SK-N-SH (cell line): ENCODE data around the gene DCTN3. TPM values are rescaled to one million over a fixed set of nuclear protein-coding genes. Genes with fewer than 3 reads are reported as not detected.

ENCODE experiments used
- CTCF ChIA-PET: fragments of 300-600, 350-600 bp; formaldehyde crosslinking; extraction: SDS; loops from one replicate; lab custom pipeline; 2021; lab: Yijun Ruan, JAX
- POLR2A ChIA-PET: fragments of 350-600 bp; sonication (Branson Sonifier 250); formaldehyde crosslinking; extraction: SDS; loops from one replicate; lab custom pipeline; 2020; ENCODE audit warnings: antibody characterized with exemption, inconsistent platforms; lab: Yijun Ruan, JAX
- DNase-seq: peaks from one replicate; pipeline ENCODE4 v3.0.0; 2012
- H2AFZ ChIP-seq: fragments of 200-600 bp; sonication (generic); 2 replicates; pipeline ENCODE4 v1.8.1; 2016; ENCODE audit warnings: antibody characterized with exemption, mild to moderate bottlenecking, low read depth
- H3F3A ChIP-seq: fragments of 200-600 bp; sonication (generic); replicated peaks from 2 replicates; pipeline ENCODE3; 2016; ENCODE audit warnings: antibody characterized with exemption, mild to moderate bottlenecking; ENCODE audit not compliant: insufficient read depth
- H3K27ac ChIP-seq, 2 experiments: fragments of 200-500 bp in 1 of 2; fragments of 200-600 bp in 1 of 2; sonication (Bioruptor generic) in 1 of 2; sonication (generic), shearing (Covaris generic) in 1 of 2; 2 replicates each; pipeline versions ENCODE4 v1.5.1 to v1.6.1; 2014 to 2016; ENCODE audit warnings: low read depth in 2 of 2, inconsistent platforms in 1 of 2, low read length in 1 of 2, mild to moderate bottlenecking in 1 of 2, mixed read lengths in 1 of 2
- H3K27me3 ChIP-seq: fragments of 200-600 bp; sonication (generic), shearing (Covaris generic); 2 replicates; pipeline ENCODE4 v1.6.1; 2016; ENCODE audit warnings: mixed run types; ENCODE audit not compliant: insufficient read depth
- H3K36me3 ChIP-seq, 2 experiments: fragments of 200-500 bp in 1 of 2; fragments of 200-600 bp in 1 of 2; sonication (Bioruptor generic) in 1 of 2; sonication (generic) in 1 of 2; replicated peaks in 1 of 2; 2 replicates each; pipeline versions ENCODE3 to v1.5.1; 2014 to 2016; ENCODE audit warnings: low read length in 1 of 2, mild to moderate bottlenecking in 1 of 2; ENCODE audit not compliant: insufficient read depth in 2 of 2, control insufficient read depth in 1 of 2
- H3K4me1 ChIP-seq, 2 experiments: fragments of 200-500 bp in 1 of 2; fragments of 200-600 bp in 1 of 2; sonication (Bioruptor generic) in 1 of 2; sonication (generic), shearing (Covaris generic) in 1 of 2; 2 replicates each; pipeline versions ENCODE4 v1.5.1 to v1.6.1; 2014 to 2016; ENCODE audit warnings: low read depth in 1 of 2, low read length in 1 of 2, mixed run types in 1 of 2; ENCODE audit not compliant: insufficient read depth in 2 of 2, control insufficient read depth in 1 of 2
- H3K4me2 ChIP-seq: fragments of 200-600 bp; sonication (generic), shearing (Covaris generic); 2 replicates; pipeline ENCODE4 v1.6.1; 2017; ENCODE audit warnings: mixed run types
- H3K4me3 ChIP-seq, 2 experiments: fragments of 200-500 bp in 1 of 2; fragments of 200-600 bp in 1 of 2; sonication (Bioruptor generic) in 1 of 2; sonication (generic), shearing (Covaris generic) in 1 of 2; 2 replicates each; pipeline versions ENCODE4 v1.5.1 to v1.8.1; 2014 to 2016; ENCODE audit warnings: low read depth in 2 of 2, inconsistent platforms in 1 of 2, low read length in 1 of 2, mild to moderate bottlenecking in 1 of 2, mixed read lengths in 1 of 2, moderate library complexity in 1 of 2
- H3K79me2 ChIP-seq: fragments of 200-600 bp; sonication (generic); 2 replicates; pipeline ENCODE4 v1.8.1; 2017; ENCODE audit warnings: mild to moderate bottlenecking; ENCODE audit not compliant: insufficient read depth
- H3K9ac ChIP-seq: fragments of 200-600 bp; sonication (generic); 2 replicates; pipeline ENCODE4 v1.6.1; 2017; ENCODE audit warnings: mixed run types
- H3K9me2 ChIP-seq: fragments of 200-600 bp; sonication (generic); 2 replicates; pipeline ENCODE4 v1.6.1; 2017; ENCODE audit warnings: mixed run types
- H3K9me3 ChIP-seq: fragments of 200-600 bp; sonication (generic); 2 replicates; pipeline ENCODE4 v1.6.1; 2017; ENCODE audit warnings: mixed run types, mild to moderate bottlenecking, moderate library complexity
- H4K20me1 ChIP-seq: fragments of 200-600 bp; sonication (generic); 2 replicates; pipeline ENCODE4 v1.6.1; 2017; ENCODE audit warnings: mild to moderate bottlenecking, mixed run types; ENCODE audit not compliant: insufficient read depth
- CHD2 ChIP-seq: fragments of 150-350 bp; IDR thresholded peaks from 2 replicates; pipeline ENCODE4 v1.6.1; 2018; ENCODE audit warnings: low read length; ENCODE audit not compliant: partially characterized antibody
- EZH2phosphoT487 ChIP-seq: fragments of 200-600 bp; sonication (generic); IDR thresholded peaks from 2 replicates; pipeline ENCODE4 v1.6.1; 2017; ENCODE audit warnings: low read depth, mixed run types, mild to moderate bottlenecking, antibody characterized with exemption, moderate library complexity, borderline replicate concordance
- FOXJ3 ChIP-seq: sonication (generic); formaldehyde crosslinking; IDR thresholded peaks from 2 replicates; pipeline ENCODE4 v1.5.1; 2020; ENCODE audit warnings: mild to moderate bottlenecking, missing genetic modification reagents
- FOXM1 ChIP-seq: IDR thresholded peaks from 2 replicates; pipeline ENCODE4 v1.4.0; 2012; ENCODE audit warnings: low read depth, mild to moderate bottlenecking
- GATA2 ChIP-seq: sonication (generic); formaldehyde crosslinking; IDR thresholded peaks from 2 replicates; pipeline ENCODE4 v1.5.0; 2020; ENCODE audit warnings: mild to moderate bottlenecking, missing genetic modification reagents
- MEF2A ChIP-seq: IDR thresholded peaks from 2 replicates; pipeline ENCODE4 v1.4.0; 2012; ENCODE audit warnings: low read depth, borderline replicate concordance
- NRF1 ChIP-seq: IDR thresholded peaks from 2 replicates; pipeline ENCODE4 v1.6.1; 2012; ENCODE audit warnings: low read depth, mild to moderate bottlenecking, low read length
- RAD21 ChIP-seq: IDR thresholded peaks from 2 replicates; pipeline ENCODE4 v1.6.1; 2012; ENCODE audit warnings: mild to moderate bottlenecking, low read length
- RCOR1 ChIP-seq: fragments of 150-350 bp; IDR thresholded peaks from 2 replicates; pipeline ENCODE4 v1.6.1; 2017; ENCODE audit warnings: antibody characterized with exemption, low read length
- SIN3A ChIP-seq: IDR thresholded peaks from 2 replicates; pipeline ENCODE4 v1.6.1; 2012; ENCODE audit warnings: low read depth, mild to moderate bottlenecking, low read length, moderate library complexity, borderline replicate concordance
- TAF1 ChIP-seq: IDR thresholded peaks from 2 replicates; pipeline ENCODE4 v1.6.1; 2012; ENCODE audit warnings: low read depth, mild to moderate bottlenecking, low read length, moderate library complexity, borderline replicate concordance
- TCF12 ChIP-seq: IDR thresholded peaks from 2 replicates; pipeline ENCODE4 v1.4.0; 2012
- TEAD4 ChIP-seq: IDR thresholded peaks from 2 replicates; pipeline ENCODE4 v1.4.0; 2012; ENCODE audit warnings: mild to moderate bottlenecking, borderline replicate concordance; ENCODE audit not compliant: insufficient read depth
- USF1 ChIP-seq: IDR thresholded peaks from 2 replicates; pipeline ENCODE4 v1.4.0; 2012; ENCODE audit warnings: low read depth, borderline replicate concordance
- ZBTB33 ChIP-seq: IDR thresholded peaks from 2 replicates; pipeline ENCODE4 v1.4.0; 2012; ENCODE audit warnings: low read depth, borderline replicate concordance
- WGBS: methylation state at CpG from one replicate; pipeline ENCODE4 v1.1.6; 2017; ENCODE audit warnings: low lambda C conversion rate; 5-methylcytosine and 5-hydroxymethylcytosine counted together
- polyA plus RNA-seq, 3 experiments: library from polyadenylated mRNA; depleted of rRNA; stranded (reverse); fragments of >200 nt; gene quantifications; 2 replicates each; pipeline ENCODE4 v1.2.3, GENCODE V29; 2012
- TF ChIP-seq, protein P1 (sequence below): fragments of 150-350 bp; IDR thresholded peaks from 2 replicates; pipeline ENCODE4 v1.6.1; 2016; ENCODE audit warnings: mild to moderate bottlenecking, low read depth, low read length
- TF ChIP-seq, protein P2 (sequence below): IDR thresholded peaks from 2 replicates; pipeline ENCODE4 v1.4.0; 2012; ENCODE audit warnings: low read depth
- TF ChIP-seq, protein P3 (sequence below): IDR thresholded peaks from 2 replicates; pipeline ENCODE4 v1.6.1; 2012; ENCODE audit warnings: mild to moderate bottlenecking, low read depth, low read length, moderate library complexity

Gene DCTN3
- polyA plus RNA-seq, 1 of the 3 experiments (the other 2 are of a cell fraction) = 300 TPM

GRCh38 chr9:34607331-34607730 lies 13.0 kb downstream of the DCTN3 start:
- Histone ChIP-seq H2AFZ (no peak overlapping the region), H3K4me1 (peaks cover 0 to 14% of the 10 kb centered on the region in 2 experiments; a peak in 1 of 4 replicates), H3K27ac (no peak overlapping the region), H3K27me3 (no peaks in the 10 kb centered on the region), H3F3A (no peaks in the 10 kb centered on the region), H3K79me2 (peaks cover 10% of the 10 kb centered on the region; the same call in 1 of the 2 replicates), H4K20me1 (no peaks in the 10 kb centered on the region), H3K9me2 (no peaks in the 10 kb centered on the region)
- CTCF ChIA-PET = interaction anchor here (1.3 to 7.9 kb wide), 8 partner anchors 14 to 203 kb away, joined by 3 to 112 read pairs (median 36); partner anchors contain the start of gene SIGMAR1
- POLR2A ChIA-PET = no interaction called here
- TF ChIP-seq, protein P1, sequence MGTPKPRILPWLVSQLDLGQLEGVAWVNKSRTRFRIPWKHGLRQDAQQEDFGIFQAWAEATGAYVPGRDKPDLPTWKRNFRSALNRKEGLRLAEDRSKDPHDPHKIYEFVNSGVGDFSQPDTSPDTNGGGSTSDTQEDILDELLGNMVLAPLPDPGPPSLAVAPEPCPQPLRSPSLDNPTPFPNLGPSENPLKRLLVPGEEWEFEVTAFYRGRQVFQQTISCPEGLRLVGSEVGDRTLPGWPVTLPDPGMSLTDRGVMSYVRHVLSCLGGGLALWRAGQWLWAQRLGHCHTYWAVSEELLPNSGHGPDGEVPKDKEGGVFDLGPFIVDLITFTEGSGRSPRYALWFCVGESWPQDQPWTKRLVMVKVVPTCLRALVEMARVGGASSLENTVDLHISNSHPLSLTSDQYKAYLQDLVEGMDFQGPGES = no peak
- TF ChIP-seq ZBTB33 (no peak), MEF2A (no peak), FOXJ3 (CRISPR knock-in tag) (no peak), RCOR1 (no peak), TAF1 (no peak), RAD21 (no peak), NRF1 (no peak)
- TF ChIP-seq, all 33 proteins: peak for 0
- H3K9ac ChIP-seq = no peak overlapping the region
- no peak overlapping the region for H3K4me2 ChIP-seq
- 54% methylated on average over 2 of the region's 2 CpGs for WGBS
- H3K9me3 ChIP-seq = no peaks in the 10 kb centered on the region
- no peaks in the 10 kb centered on the region for H3K36me3 ChIP-seq
- no peak for DNase-seq
- no peak overlapping the region for H3K4me3 ChIP-seq

DNA sequence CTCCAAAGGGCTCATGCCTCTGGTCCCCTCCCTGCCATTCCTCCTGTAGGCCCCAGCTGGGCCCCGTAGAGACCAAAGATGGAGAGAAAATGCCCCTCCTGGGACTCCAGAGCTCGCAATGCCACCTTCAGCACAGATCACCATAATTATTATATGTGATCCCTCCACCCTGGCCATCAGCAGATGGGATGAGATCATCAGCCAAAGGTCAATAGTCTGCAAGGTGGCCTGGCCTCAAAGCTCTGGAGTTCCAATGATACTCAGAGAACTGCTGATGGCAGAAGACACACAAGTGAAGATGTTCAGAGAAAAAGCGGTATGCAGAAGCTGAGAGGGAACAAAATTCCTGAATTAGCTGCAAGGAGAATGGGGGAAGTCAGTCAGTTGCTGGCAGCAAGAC lies 13.4 kb downstream of the DCTN3 start:
- WGBS = 92% methylated on average over 3 of the region's 3 CpGs
- Histone ChIP-seq H3K27me3 (no peaks in the 10 kb centered on the region), H3K4me2 (no peak overlapping the region), H3K9me2 (no peaks in the 10 kb centered on the region), H3K9me3 (no peaks in the 10 kb centered on the region), H3K9ac (no peak overlapping the region), H3K4me3 (no peak overlapping the region), H4K20me1 (no peaks in the 10 kb centered on the region), H3F3A (no peaks in the 10 kb centered on the region), H2AFZ (no peak overlapping the region), H3K79me2 (peaks cover 10% of the 10 kb centered on the region; the same call in 1 of the 2 replicates), H3K27ac (no peak overlapping the region), H3K4me1 (peaks cover 0 to 12% of the 10 kb centered on the region in 2 experiments; a peak in 1 of 4 replicates), H3K36me3 (no peaks in the 10 kb centered on the region)
- ChIA-PET CTCF (interaction anchor here (1.3 to 7.9 kb wide), 8 partner anchors 14 to 203 kb away, joined by 3 to 112 read pairs (median 36); partner anchors contain the start of gene SIGMAR1), POLR2A (no interaction called here)
- no peak for DNase-seq
- TF ChIP-seq, protein P2, sequence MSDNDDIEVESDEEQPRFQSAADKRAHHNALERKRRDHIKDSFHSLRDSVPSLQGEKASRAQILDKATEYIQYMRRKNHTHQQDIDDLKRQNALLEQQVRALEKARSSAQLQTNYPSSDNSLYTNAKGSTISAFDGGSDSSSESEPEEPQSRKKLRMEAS = no peak
- TF ChIP-seq SIN3A (no peak), FOXM1 (no peak), TEAD4 (no peak), USF1 (no peak), FOXJ3 (CRISPR knock-in tag) (no peak), GATA2 (CRISPR knock-in tag) (no peak), TCF12 (no peak), CHD2 (no peak), EZH2phosphoT487 (no peak)
- TF ChIP-seq, protein P3, sequence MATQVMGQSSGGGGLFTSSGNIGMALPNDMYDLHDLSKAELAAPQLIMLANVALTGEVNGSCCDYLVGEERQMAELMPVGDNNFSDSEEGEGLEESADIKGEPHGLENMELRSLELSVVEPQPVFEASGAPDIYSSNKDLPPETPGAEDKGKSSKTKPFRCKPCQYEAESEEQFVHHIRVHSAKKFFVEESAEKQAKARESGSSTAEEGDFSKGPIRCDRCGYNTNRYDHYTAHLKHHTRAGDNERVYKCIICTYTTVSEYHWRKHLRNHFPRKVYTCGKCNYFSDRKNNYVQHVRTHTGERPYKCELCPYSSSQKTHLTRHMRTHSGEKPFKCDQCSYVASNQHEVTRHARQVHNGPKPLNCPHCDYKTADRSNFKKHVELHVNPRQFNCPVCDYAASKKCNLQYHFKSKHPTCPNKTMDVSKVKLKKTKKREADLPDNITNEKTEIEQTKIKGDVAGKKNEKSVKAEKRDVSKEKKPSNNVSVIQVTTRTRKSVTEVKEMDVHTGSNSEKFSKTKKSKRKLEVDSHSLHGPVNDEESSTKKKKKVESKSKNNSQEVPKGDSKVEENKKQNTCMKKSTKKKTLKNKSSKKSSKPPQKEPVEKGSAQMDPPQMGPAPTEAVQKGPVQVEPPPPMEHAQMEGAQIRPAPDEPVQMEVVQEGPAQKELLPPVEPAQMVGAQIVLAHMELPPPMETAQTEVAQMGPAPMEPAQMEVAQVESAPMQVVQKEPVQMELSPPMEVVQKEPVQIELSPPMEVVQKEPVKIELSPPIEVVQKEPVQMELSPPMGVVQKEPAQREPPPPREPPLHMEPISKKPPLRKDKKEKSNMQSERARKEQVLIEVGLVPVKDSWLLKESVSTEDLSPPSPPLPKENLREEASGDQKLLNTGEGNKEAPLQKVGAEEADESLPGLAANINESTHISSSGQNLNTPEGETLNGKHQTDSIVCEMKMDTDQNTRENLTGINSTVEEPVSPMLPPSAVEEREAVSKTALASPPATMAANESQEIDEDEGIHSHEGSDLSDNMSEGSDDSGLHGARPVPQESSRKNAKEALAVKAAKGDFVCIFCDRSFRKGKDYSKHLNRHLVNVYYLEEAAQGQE = no peak
